ENCODE results near the gene CCBE1. TPM values are rescaled to one million over a fixed set of nuclear protein-coding genes. Genes with fewer than 3 reads are reported as not detected.

The CCBE1 gene
- polyA plus RNA-seq, 1 of the 3 experiments (the other 2 are of a cell fraction): 5.0 TPM

- Histone ChIP-seq H2AFZ (ENCODE audit: low read depth) (no peak overlapping the region), H3K79me2 (ENCODE audit: insufficient read depth) (no peaks in the 10 kb centered on the region), H3K36me3 (replicated peaks in 1 of 2; ENCODE audit: control insufficient read depth in 1 of 2, insufficient read depth in 2 of 2, low read length in 1 of 2) (peaks cover 0 to 5% of the 10 kb centered on the region in 2 experiments), H4K20me1 (ENCODE audit: insufficient read depth) (no peaks in the 10 kb centered on the region), H3K4me2 (no peak overlapping the region), H3K27me3 (ENCODE audit: insufficient read depth) (no peaks in the 10 kb centered on the region), H3K9me2 (no peaks in the 10 kb centered on the region), H3K27ac (ENCODE audit: low read depth in 2 of 2, low read length in 1 of 2) (no peak overlapping the region), H3K4me1 (ENCODE audit: control insufficient read depth in 1 of 2, insufficient read depth in 2 of 2, low read depth in 1 of 2, low read length in 1 of 2) (peaks cover 0 to 4% of the 10 kb centered on the region in 2 experiments; a peak in 1 of 4 replicates), H3K9me3 (no peaks in the 10 kb centered on the region), H3K9ac (no peak overlapping the region), H3F3A (replicated peaks; ENCODE audit: insufficient read depth) (no peaks in the 10 kb centered on the region), H3K4me3 (ENCODE audit: low read depth in 2 of 2, low read length in 1 of 2) (no peak overlapping the region)
- 56% methylated on average over 4 of the region's 4 CpGs for WGBS (ENCODE audit: low lambda C conversion rate)
- TF ChIP-seq TEAD4 (IDR thresholded peaks at IDR 0.05; ENCODE audit: borderline replicate concordance, insufficient read depth): no peak
- no peak for TF ChIP-seq FOSL2 (IDR thresholded peaks at IDR 0.05; ENCODE audit: borderline replicate concordance, low read depth)
- TF ChIP-seq JUND (IDR thresholded peaks at IDR 0.05): no peak
- no peak for TF ChIP-seq GATA2 (CRISPR knock-in tag; IDR thresholded peaks at IDR 0.05)
- no peak for TF ChIP-seq CTCF (IDR thresholded peaks at IDR 0.05)
- TF ChIP-seq RFX5 (IDR thresholded peaks at IDR 0.05; ENCODE audit: low read length): no peak
- no peak for TF ChIP-seq USF2 (IDR thresholded peaks at IDR 0.05; ENCODE audit: borderline replicate concordance, low read depth, low read length)
- TF ChIP-seq ZBTB33 (IDR thresholded peaks at IDR 0.05; ENCODE audit: borderline replicate concordance, low read depth): no peak
- no peak for TF ChIP-seq MXI1 (IDR thresholded peaks at IDR 0.05; ENCODE audit: low read depth, low read length)
- CTCF ChIA-PET: no interaction called here
- POLR2A ChIA-PET: no interaction called here
- DNase-seq: no peak
Observed at GRCh38 chr18:59539108-59539507, 158.1 kb downstream of the CCBE1 start.

- H3K27me3 ChIP-seq (ENCODE audit: insufficient read depth): no peaks in the 10 kb centered on the region
- CTCF ChIA-PET: no interaction called here
- no peaks in the 10 kb centered on the region for H3F3A ChIP-seq (replicated peaks; ENCODE audit: insufficient read depth)
- peaks cover 0 to 7% of the 10 kb centered on the region in 2 experiments; a peak in 2 of 4 replicates for H3K4me1 ChIP-seq (ENCODE audit: control insufficient read depth in 1 of 2, insufficient read depth in 2 of 2, low read depth in 1 of 2, low read length in 1 of 2)
- no peaks in the 10 kb centered on the region for H3K9me3 ChIP-seq
- no peaks in the 10 kb centered on the region for H3K9me2 ChIP-seq
- no peak overlapping the region for H3K9ac ChIP-seq
- H3K79me2 ChIP-seq (ENCODE audit: insufficient read depth): no peaks in the 10 kb centered on the region
- no peak overlapping the region for H2AFZ ChIP-seq (ENCODE audit: low read depth)
- H4K20me1 ChIP-seq (ENCODE audit: insufficient read depth): no peaks in the 10 kb centered on the region
- H3K36me3 ChIP-seq (replicated peaks in 1 of 2; ENCODE audit: control insufficient read depth in 1 of 2, insufficient read depth in 2 of 2, low read length in 1 of 2): peaks cover 0 to 5% of the 10 kb centered on the region in 2 experiments
- POLR2A ChIA-PET: no interaction called here
- DNase-seq: no peak
- no peak for TF ChIP-seq RXRA (IDR thresholded peaks at IDR 0.05; ENCODE audit: borderline replicate concordance, low read depth)
- TF ChIP-seq EZH2phosphoT487 (IDR thresholded peaks at IDR 0.05; ENCODE audit: borderline replicate concordance, low read depth): no peak
- no peak for TF ChIP-seq TEAD4 (IDR thresholded peaks at IDR 0.05; ENCODE audit: borderline replicate concordance, insufficient read depth)
- no peak overlapping the region for H3K4me3 ChIP-seq (ENCODE audit: low read depth in 2 of 2, low read length in 1 of 2)
- no peak overlapping the region for H3K4me2 ChIP-seq
- 63% methylated on average over 3 of the region's 3 CpGs for WGBS (ENCODE audit: low lambda C conversion rate)
- H3K27ac ChIP-seq (ENCODE audit: low read depth in 2 of 2, low read length in 1 of 2): no peak overlapping the region
Observed at GRCh38 chr18:59537579-59537978, 159.6 kb downstream of the CCBE1 start.
